HepG2 (cell line): ENCODE measurements around the gene ARHGEF11. TPM values are rescaled to one million over a fixed set of nuclear protein-coding genes. Genes with fewer than 3 reads are reported as not detected.

ENCODE experiments used
- AHDC1 ChIP-seq: sonication (generic); formaldehyde crosslinking; IDR thresholded peaks from 2 replicates; pipeline ENCODE4 v1.5.1; 2020; ENCODE audit warnings: mild to moderate bottlenecking, missing genetic modification reagents, borderline replicate concordance
- ELF3 ChIP-seq: IDR thresholded peaks from 2 replicates; pipeline ENCODE4 v1.6.1; 2016; ENCODE audit warnings: missing genetic modification reagents, missing compliant biosample characterization
- IRF1 ChIP-seq: sonication (generic); formaldehyde crosslinking; IDR thresholded peaks from 2 replicates; pipeline ENCODE4 v1.4.0; 2020; ENCODE audit warnings: low read depth, mild to moderate bottlenecking, missing genetic modification reagents
- KDM6A ChIP-seq: IDR thresholded peaks from 2 replicates; pipeline ENCODE4 v1.6.1; 2016; ENCODE audit warnings: low read depth
- MED13 ChIP-seq: sonication (generic); formaldehyde crosslinking; IDR thresholded peaks from 2 replicates; pipeline ENCODE4 v1.5.0; 2020; ENCODE audit warnings: missing genetic modification reagents
- TFE3 ChIP-seq: IDR thresholded peaks from 2 replicates; pipeline ENCODE4 v1.6.1; 2016
- U2AF2 ChIP-seq: fragments of 200-400 bp; formaldehyde crosslinking; IDR thresholded peaks from 2 replicates; pipeline ENCODE4 v1.6.1; 2017; ENCODE audit warnings: low read depth, mild to moderate bottlenecking, low read length
- ZNF160 ChIP-seq: sonication (generic); formaldehyde crosslinking; IDR thresholded peaks from 2 replicates; pipeline ENCODE4 v1.8.0; 2022; ENCODE audit warnings: mild to moderate bottlenecking, inconsistent platforms, missing genetic modification reagents
- ZNF232 ChIP-seq: sonication (generic); formaldehyde crosslinking; IDR thresholded peaks from 2 replicates; pipeline ENCODE4 v1.4.0; 2020; ENCODE audit warnings: missing genetic modification reagents, borderline replicate concordance
- ZNF335 ChIP-seq: sonication (generic); formaldehyde crosslinking; IDR thresholded peaks from 2 replicates; pipeline ENCODE4 v1.4.0; 2020; ENCODE audit warnings: missing genetic modification reagents
- ZNF503 ChIP-seq: sonication (generic); formaldehyde crosslinking; IDR thresholded peaks from 2 replicates; pipeline ENCODE4 v1.4.0; 2020; ENCODE audit warnings: missing genetic modification reagents
- ZNF616 ChIP-seq: sonication (generic); formaldehyde crosslinking; IDR thresholded peaks from 2 replicates; pipeline ENCODE4 v1.5.0; 2020; ENCODE audit warnings: low read depth, mild to moderate bottlenecking, missing genetic modification reagents
- polyA plus RNA-seq, 8 experiments: library from polyadenylated mRNA; depleted of rRNA in 3 of 8; stranded (reverse) in 7 of 8; unstranded in 1 of 8; fragments of >200 nt; fragmentation: Illumina TruSeq in 4 of 8; extraction: Trizol in 4 of 8; gene quantifications; 2 replicates each; pipeline versions ENCODE4 v1.2.1 to v1.2.3, GENCODE V29; 2011 to 2016; ENCODE audit warnings: low read depth in 4 of 8, missing spikeins in 1 of 8, mixed read lengths in 1 of 8; ENCODE audit not compliant: insufficient read depth in 1 of 8
- total RNA-seq, 5 experiments: library from RNA; depleted of rRNA; stranded (reverse); fragments of >200 nt; fragmentation: Illumina TruSeq; extraction: Trizol; gene quantifications; 2 replicates each; pipeline ENCODE4 v1.2.3, GENCODE V29; 2016; ENCODE audit warnings: low read depth in 1 of 5

Gene ARHGEF11
- total and polyA plus RNA-seq, 2 of the 13 experiments (the other 11 are each of a cell fraction or from before 2014, with no cell fraction given), result 16.5 to 21.2 TPM

- TF ChIP-seq AHDC1 (CRISPR knock-in tag), result no peak
- no peak for TF ChIP-seq KDM6A (CRISPR knock-in tag)
- no peak for TF ChIP-seq IRF1
- TF ChIP-seq ZNF160 (CRISPR knock-in tag), result no peak
- no peak for TF ChIP-seq ZNF335 (CRISPR knock-in tag)
- no peak for TF ChIP-seq ZNF616 (CRISPR knock-in tag)
- TF ChIP-seq ZNF232 (CRISPR knock-in tag), result no peak
- TF ChIP-seq ZNF503 (CRISPR knock-in tag), result no peak
- TF ChIP-seq TFE3, result no peak
- TF ChIP-seq MED13 (CRISPR knock-in tag), result no peak
- no peak for TF ChIP-seq U2AF2
- TF ChIP-seq ELF3, result no peak
Observed at GRCh38 chr1:157080714-157081113, 35.2 kb upstream of the ARHGEF11 start (continued).
